GM19351 (cell line): ENCODE results near the gene MUC13.
"Not testable (repeated sequence)": the region's sequence is repeated elsewhere in the genome, so short reads cannot be mapped to it uniquely, and the experiment has no call there.

Experiments used
- ATAC-seq: cut with Tn5 transposase; IDR thresholded peaks from one replicate; pipeline ENCODE4 v1.9.1; 2021; ENCODE audit warnings: mild to moderate bottlenecking, moderate library complexity; ENCODE audit not compliant: unreplicated experiment

Gene MUC13, protein sequence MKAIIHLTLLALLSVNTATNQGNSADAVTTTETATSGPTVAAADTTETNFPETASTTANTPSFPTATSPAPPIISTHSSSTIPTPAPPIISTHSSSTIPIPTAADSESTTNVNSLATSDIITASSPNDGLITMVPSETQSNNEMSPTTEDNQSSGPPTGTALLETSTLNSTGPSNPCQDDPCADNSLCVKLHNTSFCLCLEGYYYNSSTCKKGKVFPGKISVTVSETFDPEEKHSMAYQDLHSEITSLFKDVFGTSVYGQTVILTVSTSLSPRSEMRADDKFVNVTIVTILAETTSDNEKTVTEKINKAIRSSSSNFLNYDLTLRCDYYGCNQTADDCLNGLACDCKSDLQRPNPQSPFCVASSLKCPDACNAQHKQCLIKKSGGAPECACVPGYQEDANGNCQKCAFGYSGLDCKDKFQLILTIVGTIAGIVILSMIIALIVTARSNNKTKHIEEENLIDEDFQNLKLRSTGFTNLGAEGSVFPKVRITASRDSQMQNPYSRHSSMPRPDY

DNA sequence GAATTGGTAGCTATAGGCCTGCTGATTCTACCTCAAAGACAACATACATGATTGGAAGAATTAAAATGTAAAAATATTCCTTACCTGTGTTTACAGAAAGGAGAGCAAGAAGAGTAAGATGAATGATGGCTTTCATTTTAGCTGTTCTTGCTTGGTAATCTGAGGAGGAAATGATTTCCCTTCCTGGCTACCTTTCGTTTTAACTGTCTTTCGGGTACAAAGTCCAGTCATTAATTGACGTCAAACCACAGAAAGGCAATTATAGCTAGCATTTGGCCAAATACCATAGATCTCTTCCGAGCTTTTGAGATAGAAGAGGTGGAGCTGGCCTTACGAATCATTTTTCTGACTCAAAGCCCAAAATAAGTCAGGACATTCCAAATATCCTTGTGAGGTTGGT is at the start of gene MUC13:
TSS of gene MUC13 (minus strand) at position 175 of the 400 bp plus-strand sequence. CDS start at position 136, 39 bp downstream.
- ATAC-seq, result no peak

DNA sequence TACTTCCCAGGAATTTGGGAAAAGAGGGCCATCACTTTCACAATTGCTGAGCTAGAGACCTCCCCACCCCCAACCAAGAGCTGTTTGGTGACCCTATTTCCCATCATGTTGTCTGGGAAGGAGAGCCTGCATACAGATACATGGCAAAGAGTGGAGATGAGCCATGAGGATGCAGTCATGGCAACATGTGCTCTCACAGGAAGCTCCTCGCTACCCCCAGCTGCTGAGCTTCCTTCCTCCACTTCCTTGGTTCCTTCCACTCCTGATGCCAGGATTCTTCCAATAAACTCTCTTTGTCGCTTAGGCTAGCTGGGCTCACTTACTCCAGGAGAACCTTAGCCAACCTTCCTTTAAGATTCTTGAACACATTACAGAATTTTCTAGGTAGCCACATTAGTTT is 48.3 kb upstream of the MUC13 start:
- no peak for ATAC-seq

DNA sequence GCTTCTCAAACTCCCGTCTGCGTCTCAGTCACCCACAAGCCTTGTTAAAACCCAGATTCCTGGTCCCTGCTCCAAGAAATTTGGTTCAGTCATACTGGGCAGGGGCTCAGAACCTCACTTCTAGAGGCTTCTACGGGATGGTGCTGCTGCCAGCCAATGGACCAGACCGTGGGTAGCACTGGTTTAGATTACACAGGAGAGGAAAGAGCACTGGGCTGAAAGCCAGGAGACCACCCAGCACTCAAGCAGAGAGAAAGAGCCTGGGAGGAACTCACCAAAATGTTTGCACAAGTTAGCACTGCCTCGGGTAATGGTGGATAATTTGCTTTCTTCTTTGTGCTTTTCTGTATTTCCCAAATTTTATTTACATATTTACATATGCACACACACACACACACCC is 46.9 kb upstream of the MUC13 start:
- ATAC-seq, result no peak

DNA sequence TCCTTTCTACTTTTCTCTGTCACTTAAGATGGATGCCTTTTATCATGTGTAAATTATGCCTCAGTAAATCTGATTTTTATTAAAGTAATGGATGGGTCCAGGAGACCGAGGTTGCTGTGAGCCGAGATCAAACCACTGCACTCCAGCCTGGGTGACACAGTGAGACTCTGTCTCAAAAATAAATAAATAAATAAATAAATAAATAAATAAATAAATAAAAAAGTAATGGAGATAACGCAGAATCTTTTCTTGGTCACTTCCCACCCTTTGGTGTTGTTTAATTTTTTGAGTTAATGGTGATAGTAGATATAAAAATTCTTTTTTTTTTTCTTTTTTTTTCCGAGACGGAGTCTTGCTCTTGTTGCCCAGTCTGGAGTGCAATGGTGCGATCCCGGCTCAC is 44.1 kb upstream of the MUC13 start:
- ATAC-seq, result no peak

DNA sequence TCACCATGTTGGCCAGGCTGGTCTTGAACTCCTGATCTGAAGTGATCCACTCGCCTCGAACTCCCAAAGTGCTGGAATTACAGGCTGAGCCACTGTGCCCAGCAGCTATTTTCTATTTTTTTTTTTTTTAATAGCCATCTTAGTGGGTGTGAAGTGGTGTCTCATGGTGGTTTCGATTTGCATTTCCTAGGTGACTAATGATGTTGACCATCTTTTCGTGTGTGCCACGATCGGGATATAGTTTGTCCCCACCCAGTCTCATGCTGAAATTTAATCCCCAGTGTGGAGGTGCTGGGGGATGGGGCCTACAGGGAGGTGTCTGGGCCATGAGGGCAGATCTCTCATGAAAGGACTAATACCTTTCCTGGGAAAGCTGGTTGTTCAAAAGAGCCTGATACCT is 41.8 kb upstream of the MUC13 start:
- ATAC-seq, result no peak

DNA sequence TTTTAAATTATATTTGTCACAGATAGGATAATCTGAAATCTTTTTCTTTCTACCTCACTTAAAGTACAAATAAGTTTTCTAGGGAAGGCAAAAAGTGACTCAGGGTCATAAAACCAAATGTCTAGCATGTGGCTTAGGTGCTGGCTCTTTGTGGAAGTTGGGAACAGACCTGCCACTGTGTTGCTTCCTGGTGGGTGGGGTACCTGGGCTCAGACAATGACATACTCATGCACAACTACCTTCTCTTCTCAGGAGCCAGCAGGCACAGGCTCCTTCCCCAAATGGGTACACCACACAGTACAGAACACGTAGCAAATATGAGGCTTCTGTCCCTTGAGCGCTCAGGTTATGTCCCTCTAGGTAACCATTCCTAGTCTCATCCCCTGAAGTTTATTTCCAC is 40.1 kb upstream of the MUC13 start:
- no peak for ATAC-seq

DNA sequence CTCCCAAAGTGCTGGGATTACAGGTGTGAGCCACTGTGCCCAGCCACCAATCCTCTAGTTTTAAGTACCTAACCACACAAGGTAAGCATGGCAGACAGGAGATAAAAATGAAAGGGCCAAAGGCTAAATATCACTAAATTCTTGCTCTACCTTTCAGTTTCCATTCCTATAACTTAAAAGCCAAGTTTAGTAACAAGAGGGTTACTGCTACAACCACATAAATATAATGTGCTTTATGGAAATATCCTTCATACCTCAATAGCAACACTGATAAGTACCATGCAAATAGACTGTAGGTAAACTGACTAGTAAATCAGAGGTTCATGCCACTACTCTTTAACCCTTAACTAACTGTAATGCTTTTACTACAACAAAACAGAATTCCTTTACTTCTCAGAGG is 38.7 kb upstream of the MUC13 start:
- no peak for ATAC-seq

DNA sequence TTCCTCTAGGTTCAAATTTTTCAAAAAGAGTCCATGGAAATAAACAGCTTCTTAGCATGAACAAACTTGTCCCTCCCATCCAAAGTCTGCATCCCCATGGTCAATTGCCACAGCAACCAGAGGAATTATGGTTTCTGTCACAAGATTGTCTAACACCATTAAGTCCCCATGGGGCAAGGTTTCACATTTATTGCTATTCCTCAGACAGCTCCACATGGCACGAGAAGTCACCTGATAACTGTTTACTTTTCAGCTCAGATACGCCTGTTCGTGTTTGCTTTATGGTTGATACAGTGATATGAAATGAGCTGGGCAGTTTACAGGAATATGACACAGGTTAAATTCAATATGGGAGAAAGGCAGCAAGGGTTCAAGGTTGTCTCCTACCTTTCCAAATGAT is 37.9 kb upstream of the MUC13 start:
- ATAC-seq, result no peak

DNA sequence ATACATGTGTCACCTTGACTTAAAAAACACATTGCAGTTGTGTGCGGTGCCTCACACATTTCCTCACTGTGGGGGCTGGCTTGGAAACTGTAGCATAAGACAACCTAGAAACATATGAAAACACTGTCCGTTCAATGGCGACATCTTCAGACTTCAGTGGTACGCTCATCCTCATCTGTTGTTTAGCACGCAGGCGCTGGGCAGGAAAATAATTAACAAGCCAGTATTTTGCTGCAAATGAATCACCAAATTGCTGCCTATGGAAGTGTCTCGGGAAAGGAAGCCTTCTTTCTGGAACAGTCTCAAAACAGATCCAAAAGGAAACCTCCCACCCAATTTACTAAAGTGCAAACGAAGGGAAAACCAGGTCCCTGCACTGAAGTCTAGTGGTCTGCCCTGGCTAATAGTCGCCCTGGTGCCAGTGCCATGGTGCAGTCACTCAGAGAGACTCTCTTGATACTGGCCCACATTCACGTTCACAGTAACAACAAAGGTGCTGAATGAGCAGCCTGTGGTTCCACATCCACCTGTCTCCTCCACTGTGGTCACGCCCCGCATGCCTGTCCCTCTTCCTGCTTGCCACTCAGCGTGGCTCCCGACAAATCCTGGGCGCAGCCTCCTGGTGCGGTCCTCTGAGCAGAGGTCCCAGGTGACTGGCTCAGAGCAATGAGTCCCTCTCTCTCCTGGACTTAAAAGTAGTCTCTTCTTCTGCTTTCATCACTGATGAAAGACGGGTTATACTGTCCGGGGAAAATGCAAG is 35.6 kb upstream of the MUC13 start:
- no peak for ATAC-seq

DNA sequence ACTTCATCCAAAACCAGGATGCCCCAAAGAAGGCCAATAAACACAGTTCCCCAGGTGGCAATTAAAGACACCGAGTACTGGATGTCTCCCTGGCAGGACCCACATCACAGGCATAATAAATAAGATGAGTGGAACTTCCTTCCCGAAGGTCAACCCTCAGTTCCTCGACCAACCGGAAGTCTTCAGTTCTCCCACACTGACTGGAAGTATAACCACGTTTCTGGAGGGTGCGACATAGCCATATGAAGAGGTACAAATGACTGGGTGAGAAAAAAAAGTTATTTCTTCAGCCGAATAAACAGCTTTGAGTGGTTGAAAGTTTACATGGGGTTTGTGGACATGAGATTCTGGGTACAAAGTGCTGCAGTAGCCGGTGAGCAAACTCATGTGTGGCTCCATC is 34.6 kb upstream of the MUC13 start:
- ATAC-seq, result no peak

DNA sequence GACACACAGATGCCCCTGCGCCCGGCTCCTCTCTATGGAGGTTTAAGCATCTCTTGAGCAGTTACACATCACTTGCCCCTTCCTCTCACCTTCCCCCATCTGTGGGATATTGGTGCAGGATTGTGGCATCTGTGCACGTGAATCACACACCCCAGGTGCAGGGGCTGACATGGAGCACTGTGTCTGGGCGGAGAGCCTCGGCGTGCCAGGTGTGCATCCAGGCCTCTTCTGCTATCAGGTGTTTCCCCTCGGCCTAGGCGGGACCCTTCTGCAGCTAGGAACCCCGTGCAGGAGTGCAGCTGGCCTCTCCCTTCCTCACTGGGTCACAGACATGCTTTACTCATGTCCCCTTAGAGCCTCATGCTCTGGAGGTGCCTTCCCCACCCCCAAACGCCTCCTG is 33.4 kb upstream of the MUC13 start:
- no peak for ATAC-seq

DNA sequence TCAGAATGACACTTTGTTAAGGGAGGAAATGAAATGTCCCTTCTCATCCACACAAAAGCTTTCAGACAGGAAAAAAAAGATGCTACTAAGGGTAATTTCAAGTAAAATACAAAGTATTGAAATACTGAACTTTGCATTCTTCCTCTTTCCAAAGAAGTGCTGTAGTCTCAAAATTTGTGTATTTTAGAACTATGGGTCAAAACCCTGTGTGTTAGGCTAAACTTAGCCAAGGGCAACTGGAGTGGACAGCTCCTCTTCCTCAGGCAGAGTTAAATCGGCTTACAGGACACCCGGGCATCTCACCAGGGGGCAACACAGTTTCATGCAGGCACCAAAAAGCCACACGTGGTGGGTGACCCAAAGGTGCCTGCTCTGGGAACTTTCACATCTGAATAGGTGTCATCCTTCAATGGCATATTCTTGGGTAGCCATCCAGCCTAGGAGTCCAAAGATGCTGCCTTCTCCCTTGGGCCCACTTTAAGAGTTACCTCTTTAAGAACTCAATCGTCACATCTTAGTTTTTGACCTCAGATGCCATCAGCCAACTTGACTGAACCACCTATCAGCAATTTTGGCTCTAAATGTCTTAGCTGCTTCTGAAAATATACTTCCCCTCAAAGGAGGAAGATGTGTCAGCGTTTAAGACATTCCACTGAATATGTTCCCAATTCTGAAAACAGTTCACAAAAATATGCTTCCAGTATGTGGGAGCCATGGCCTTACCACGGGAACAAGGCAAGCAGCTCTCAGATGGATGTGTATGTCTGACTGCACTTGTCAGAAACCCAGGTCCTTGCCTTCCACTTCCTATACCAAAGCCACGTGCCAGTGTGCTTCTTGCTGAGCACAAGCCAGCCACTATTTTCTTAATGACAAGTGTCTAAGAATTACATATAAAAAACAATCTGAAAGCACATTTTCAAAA is 32.2 kb upstream of the MUC13 start:
- no peak for ATAC-seq

DNA sequence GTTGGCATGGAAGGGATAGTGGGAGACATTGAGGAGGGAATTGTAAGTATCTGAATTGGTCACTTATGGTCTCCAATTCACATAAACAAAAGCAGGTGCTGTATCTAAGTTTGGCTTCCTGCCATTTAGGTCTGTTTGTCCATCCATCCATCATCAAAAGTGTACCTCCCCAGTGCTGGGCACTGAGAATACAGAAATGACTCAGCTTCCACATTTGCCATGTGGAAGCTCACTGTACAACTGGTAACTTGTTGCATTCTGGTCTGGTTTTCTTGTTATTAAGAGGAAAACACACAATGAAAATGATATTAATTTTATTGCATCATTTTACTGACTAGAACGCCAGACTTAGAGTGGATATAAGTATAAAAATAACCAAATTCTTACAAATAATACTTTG is 30.9 kb upstream of the MUC13 start:
- no peak for ATAC-seq

DNA sequence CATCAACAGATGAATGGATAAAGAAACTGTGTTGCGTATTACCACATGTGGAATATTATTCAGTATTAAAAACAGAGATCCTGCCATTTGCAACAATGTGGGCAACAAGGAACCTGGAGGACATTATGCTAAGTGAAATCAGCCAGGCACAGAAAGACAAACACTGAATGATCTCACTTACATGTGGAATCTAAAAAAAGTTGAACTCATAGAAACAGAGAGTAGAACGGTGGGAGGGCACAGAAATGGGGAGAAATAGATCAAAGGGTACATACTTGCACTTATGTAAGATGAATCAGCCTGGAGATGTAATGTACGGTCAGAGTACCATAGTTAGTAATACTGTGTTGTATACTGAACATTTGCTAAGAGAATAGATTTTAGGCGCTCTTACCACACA is 29.8 kb upstream of the MUC13 start:
- ATAC-seq, result no peak

DNA sequence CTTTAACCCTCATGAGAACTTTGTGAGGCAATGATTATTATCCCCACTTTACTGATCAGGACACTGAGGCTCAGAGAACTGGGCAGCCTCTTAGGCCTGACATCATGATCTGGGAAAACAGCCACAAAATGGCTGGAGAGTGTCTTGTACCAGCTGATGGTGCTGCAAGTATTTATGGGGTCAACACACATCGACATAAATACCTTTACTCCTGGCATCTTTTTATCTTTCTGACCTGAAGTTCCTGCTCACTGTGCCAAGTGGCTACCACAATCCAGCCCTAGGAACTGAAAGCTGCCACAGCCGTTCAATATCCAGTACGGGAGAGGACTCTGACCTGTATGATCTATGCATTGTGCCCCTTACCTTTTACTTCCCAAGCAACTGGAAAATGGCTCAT is 29.2 kb upstream of the MUC13 start:
- no peak for ATAC-seq

DNA sequence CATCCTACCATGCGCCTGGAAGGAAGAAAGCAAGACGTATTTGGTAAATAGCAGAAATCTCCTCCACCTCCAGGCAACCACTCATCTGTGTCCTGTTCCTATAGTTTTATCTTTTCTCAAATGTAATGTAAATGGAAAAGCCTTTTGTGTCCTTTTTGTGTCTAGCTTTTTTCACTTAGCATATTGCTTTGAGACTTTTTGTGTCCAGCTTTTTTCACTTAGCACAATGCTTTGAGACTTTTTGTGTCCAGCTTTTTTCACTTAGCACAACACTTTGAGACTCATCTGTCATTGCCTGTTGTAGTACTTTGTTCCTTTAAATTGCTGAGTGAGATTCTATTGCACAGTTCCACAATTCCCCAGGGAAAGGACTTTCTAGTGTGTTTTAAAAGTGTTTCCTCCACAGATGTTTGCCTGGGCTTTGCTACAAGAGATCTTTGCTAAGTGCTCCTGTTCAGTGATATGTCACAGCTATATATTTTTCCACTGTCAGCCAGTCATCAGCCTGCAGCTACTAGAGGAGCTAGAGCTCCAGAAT is 27.9 kb upstream of the MUC13 start:
- no peak for ATAC-seq

DNA sequence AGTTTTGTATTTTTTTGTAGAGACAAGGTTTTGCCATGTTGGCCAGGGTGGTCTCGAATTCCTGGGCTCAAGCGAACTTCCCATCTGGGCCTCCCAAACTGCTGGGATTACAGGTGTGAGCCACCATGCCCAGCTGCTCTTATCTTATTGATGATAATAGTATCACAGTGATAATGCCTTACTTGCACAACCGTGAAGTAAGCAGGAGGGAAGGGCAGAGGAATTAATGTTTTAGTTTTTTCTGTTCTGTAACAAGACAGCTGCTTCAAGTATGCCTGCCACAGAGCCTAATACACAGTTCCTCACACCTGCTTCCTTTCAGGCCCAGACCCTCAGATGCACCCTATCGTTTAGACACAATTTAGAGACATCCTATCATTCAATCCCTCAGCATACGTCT is 26.1 kb upstream of the MUC13 start:
- ATAC-seq, result no peak

DNA sequence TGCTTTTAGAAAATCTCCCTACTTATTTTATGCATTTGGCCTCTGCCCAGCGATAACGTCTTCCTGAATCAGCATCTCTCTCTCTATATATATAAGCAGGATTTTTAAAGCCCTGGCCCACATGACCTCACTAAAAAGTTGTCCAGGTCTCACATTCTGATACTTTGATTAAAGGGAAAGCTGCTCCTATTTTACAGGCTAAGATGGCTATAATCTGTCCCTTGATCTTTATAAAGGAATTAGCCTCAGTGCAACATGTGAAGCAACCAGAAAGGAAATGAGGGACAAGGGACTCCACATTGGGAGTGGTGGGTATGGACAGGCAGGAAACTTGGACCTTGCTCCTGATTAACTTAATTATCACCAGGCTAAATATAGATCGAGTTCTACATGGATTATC is 25.6 kb upstream of the MUC13 start:
- ATAC-seq, result no peak

DNA sequence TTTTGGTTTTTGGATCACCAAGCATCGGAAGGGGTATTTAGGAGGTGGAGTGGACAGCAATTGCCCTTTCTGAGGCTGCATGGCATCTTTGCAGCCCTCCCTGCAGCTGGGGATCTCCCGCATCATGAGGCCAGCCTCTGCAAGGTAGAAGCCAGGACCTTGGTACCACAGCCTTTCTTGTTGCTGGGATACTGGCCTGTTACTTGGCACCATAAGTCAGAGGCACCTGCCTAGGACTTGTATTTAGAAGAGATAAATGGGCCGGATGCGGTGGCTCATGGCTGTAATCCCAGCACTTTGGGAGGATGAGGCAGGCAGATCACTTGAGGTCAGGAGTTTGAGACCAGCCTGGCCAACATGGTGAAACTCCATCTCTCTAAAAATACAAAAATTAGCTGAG is 23.4 kb upstream of the MUC13 start:
- ATAC-seq, result not testable (repeated sequence)

DNA sequence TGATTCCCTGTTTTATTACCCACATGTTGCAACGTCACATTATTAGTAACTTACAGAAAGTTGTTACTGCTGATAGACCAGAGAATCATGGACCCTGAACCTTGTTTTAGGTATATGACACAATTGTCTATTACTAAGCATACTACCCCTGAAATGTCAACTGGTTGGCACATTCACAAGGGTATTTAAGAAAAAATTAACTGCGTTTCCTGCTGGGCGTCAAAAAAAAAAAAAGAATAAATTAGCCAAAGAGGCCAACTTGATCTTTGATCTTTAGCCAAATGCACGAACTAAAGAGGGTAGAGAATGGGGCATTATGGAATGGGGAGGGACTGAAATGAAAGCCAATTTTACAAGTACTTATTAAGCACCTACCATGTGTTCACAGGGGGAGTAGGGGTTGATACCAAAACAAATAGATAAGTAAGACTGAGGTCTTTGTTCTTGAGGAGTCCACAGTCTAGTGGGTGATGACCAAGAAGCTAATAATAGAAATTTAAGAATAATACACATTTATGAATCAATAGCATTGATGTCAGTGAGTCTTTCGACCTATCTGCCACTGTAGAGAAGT is 17.8 kb upstream of the MUC13 start:
- no peak for ATAC-seq
